ENCODE results near the gene MFSD2B. TPM values are rescaled to one million over a fixed set of nuclear protein-coding genes. Genes with fewer than 3 reads are reported as not detected.

MFSD2B gene
- total RNA-seq, 1 experiment from 2014 or later: 0.39 TPM

DNA sequence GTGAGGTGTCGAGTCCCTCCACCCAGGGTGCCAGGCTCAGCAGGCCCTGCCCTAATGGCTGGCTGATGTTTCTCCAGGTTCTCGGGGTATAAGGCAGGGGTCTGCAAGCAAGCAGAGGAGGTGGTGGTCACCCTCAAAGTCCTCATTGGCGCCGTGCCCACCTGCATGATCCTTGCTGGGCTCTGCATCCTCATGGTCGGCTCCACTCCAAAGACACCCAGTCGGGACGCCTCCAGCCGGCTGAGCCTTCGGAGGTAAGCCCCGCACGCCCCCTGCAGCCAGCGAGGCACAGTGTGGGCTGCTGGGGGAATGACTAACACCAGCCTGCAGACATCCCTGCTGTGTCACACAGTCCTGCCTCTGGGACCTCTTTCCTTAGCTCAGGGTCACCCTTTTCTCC is 14.1 kb downstream of the MFSD2B start:
- H2AFZ ChIP-seq (ENCODE audit: low read depth, low read length, poor library complexity, severe bottlenecking): no peak overlapping the region
- DNase-seq (ENCODE audit: low read depth, low spot score): no peak
- no peaks in the 10 kb centered on the region for H3K27me3 ChIP-seq (ENCODE audit: insufficient read depth, low read length)
- H3K4me3 ChIP-seq (replicated peaks in 1 of 2; ENCODE audit: low read depth in 1 of 2, low read length in 2 of 2): no peak overlapping the region
- intact Hi-C loops (cut with micrococcal nuclease): no loop called here
- H3K9ac ChIP-seq (ENCODE audit: low read length): no peak overlapping the region
- no peak overlapping the region for H3K27ac ChIP-seq (ENCODE audit: low read depth, low read length)
- BruUV-seq (replicated peaks): no TSS peak
- ChIA-PET CTCF (no interaction called here), RAD21 (ENCODE audit: low non-redundant PET in 1 of 2, low total read pairs in 2 of 2, uncharacterized antibody in 2 of 2, unreplicated experiment in 2 of 2) (no interaction called here), POLR2A (no interaction called here)
- no peak overlapping the region for H3K4me2 ChIP-seq (ENCODE audit: low read length)
- TF ChIP-seq RAD21 (IDR thresholded peaks at IDR 0.05; ENCODE audit: low read depth): 0 out of 2 replicates have a peak, but pooled peaks have one; percentile 15
- TF ChIP-seq, protein P1, sequence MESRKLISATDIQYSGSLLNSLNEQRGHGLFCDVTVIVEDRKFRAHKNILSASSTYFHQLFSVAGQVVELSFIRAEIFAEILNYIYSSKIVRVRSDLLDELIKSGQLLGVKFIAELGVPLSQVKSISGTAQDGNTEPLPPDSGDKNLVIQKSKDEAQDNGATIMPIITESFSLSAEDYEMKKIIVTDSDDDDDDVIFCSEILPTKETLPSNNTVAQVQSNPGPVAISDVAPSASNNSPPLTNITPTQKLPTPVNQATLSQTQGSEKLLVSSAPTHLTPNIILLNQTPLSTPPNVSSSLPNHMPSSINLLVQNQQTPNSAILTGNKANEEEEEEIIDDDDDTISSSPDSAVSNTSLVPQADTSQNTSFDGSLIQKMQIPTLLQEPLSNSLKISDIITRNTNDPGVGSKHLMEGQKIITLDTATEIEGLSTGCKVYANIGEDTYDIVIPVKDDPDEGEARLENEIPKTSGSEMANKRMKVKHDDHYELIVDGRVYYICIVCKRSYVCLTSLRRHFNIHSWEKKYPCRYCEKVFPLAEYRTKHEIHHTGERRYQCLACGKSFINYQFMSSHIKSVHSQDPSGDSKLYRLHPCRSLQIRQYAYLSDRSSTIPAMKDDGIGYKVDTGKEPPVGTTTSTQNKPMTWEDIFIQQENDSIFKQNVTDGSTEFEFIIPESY (IDR thresholded peaks at IDR 0.05; ENCODE audit: extremely low read depth, insufficient replicate concordance, low read length): no peak
- no peaks in the 10 kb centered on the region for H3K9me3 ChIP-seq (ENCODE audit: control insufficient read depth in 1 of 2, insufficient read depth in 1 of 2, low read depth in 1 of 2, low read length in 2 of 2)
- ATAC-seq: peak; percentile 64
- H3K9me2 ChIP-seq (ENCODE audit: insufficient read depth): no peaks in the 10 kb centered on the region
- peaks cover 4 to 5% of the 10 kb centered on the region in 2 experiments; a peak in 3 of 4 replicates for H3K36me3 ChIP-seq (ENCODE audit: control insufficient read depth in 1 of 2, insufficient read depth in 2 of 2, low read length in 2 of 2)
- no peaks in the 10 kb centered on the region for H4K20me1 ChIP-seq (ENCODE audit: insufficient read depth)
- no peaks in the 10 kb centered on the region for H3K79me2 ChIP-seq (ENCODE audit: insufficient read depth, low read length)
- H3K4me1 ChIP-seq (ENCODE audit: control insufficient read depth in 1 of 2, insufficient read depth in 2 of 2, low read length in 2 of 2): peaks cover 0 to 4% of the 10 kb centered on the region in 2 experiments; a peak in 1 of 4 replicates

DNA sequence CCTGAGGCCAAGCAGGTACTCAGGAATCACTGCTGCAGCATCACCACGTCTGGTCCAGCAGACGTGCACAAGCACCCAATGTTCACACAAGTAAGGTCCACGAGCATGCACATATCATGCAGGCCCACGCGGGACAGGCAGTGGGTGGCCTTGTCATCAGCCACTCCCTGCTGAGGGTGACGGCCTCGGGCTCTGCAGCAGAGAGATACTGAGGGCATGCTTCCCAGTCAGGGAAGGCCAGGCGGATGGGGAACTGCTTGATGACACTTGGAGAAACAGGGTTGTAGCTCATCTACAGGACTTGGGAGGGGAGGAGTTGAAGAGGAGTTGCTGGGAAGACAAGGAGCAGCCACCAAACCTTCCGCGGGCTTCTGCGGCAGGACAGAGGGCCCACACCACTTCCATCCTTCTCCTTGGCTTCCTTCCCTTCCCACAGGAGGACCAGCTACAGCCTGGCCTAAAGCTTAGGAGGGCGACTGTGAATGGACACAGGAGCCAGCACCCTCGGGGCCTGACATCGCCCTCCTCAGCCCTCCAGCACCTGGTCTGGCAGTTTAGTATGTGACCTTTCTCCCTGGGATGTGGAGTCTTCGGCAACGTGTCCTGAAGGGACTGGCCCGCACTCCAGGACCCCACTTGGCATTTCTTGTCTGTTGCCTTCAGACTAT is 15.2 kb downstream of the MFSD2B start:
- POLR2A ChIA-PET: interaction anchor here (1.2 kb wide), 1 partner anchor 22 kb away, joined by 3 read pairs; the partner anchor contains the start of gene WDCP
- no peak overlapping the region for H2AFZ ChIP-seq (ENCODE audit: low read depth, low read length, poor library complexity, severe bottlenecking)
- no TSS peak for BruUV-seq (replicated peaks)
- no peak overlapping the region for H3K4me3 ChIP-seq (replicated peaks in 1 of 2; ENCODE audit: low read depth in 1 of 2, low read length in 2 of 2)
- DNase-seq (ENCODE audit: low read depth, low spot score) (no peak), ATAC-seq (no peak)
- no peaks in the 10 kb centered on the region for H3K9me2 ChIP-seq (ENCODE audit: insufficient read depth)
- no peaks in the 10 kb centered on the region for H3K9me3 ChIP-seq (ENCODE audit: control insufficient read depth in 1 of 2, insufficient read depth in 1 of 2, low read depth in 1 of 2, low read length in 2 of 2)
- H3K4me1 ChIP-seq (ENCODE audit: control insufficient read depth in 1 of 2, insufficient read depth in 2 of 2, low read length in 2 of 2): peaks cover 0 to 4% of the 10 kb centered on the region in 2 experiments; a peak in 1 of 4 replicates
- no peaks in the 10 kb centered on the region for H3K27me3 ChIP-seq (ENCODE audit: insufficient read depth, low read length)
- CTCF ChIA-PET: no interaction called here
- H4K20me1 ChIP-seq (ENCODE audit: insufficient read depth): no peaks in the 10 kb centered on the region
- no peak overlapping the region for H3K9ac ChIP-seq (ENCODE audit: low read length)
- no peak overlapping the region for H3K27ac ChIP-seq (ENCODE audit: low read depth, low read length)
- H3K4me2 ChIP-seq (ENCODE audit: low read length): no peak overlapping the region
- H3K36me3 ChIP-seq (ENCODE audit: control insufficient read depth in 1 of 2, insufficient read depth in 2 of 2, low read length in 2 of 2): peaks cover 9 to 13% of the 10 kb centered on the region in 2 experiments
- intact Hi-C loops (cut with micrococcal nuclease): no loop called here
- RAD21 ChIA-PET (ENCODE audit: low non-redundant PET in 1 of 2, low total read pairs in 2 of 2, uncharacterized antibody in 2 of 2, unreplicated experiment in 2 of 2): no interaction called here
- H3K79me2 ChIP-seq (ENCODE audit: insufficient read depth, low read length): no peaks in the 10 kb centered on the region
- TF ChIP-seq, protein P2, sequence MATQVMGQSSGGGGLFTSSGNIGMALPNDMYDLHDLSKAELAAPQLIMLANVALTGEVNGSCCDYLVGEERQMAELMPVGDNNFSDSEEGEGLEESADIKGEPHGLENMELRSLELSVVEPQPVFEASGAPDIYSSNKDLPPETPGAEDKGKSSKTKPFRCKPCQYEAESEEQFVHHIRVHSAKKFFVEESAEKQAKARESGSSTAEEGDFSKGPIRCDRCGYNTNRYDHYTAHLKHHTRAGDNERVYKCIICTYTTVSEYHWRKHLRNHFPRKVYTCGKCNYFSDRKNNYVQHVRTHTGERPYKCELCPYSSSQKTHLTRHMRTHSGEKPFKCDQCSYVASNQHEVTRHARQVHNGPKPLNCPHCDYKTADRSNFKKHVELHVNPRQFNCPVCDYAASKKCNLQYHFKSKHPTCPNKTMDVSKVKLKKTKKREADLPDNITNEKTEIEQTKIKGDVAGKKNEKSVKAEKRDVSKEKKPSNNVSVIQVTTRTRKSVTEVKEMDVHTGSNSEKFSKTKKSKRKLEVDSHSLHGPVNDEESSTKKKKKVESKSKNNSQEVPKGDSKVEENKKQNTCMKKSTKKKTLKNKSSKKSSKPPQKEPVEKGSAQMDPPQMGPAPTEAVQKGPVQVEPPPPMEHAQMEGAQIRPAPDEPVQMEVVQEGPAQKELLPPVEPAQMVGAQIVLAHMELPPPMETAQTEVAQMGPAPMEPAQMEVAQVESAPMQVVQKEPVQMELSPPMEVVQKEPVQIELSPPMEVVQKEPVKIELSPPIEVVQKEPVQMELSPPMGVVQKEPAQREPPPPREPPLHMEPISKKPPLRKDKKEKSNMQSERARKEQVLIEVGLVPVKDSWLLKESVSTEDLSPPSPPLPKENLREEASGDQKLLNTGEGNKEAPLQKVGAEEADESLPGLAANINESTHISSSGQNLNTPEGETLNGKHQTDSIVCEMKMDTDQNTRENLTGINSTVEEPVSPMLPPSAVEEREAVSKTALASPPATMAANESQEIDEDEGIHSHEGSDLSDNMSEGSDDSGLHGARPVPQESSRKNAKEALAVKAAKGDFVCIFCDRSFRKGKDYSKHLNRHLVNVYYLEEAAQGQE (IDR thresholded peaks at IDR 0.05; ENCODE audit: low read depth): no peak
- no peak for TF ChIP-seq EZH2 (IDR thresholded peaks at IDR 0.05)
- TF ChIP-seq ELF1 (IDR thresholded peaks at IDR 0.05; ENCODE audit: borderline replicate concordance, low read depth): no peak
- TF ChIP-seq FOSL1 (IDR thresholded peaks at IDR 0.05; ENCODE audit: low read depth): no peak
- no peak for TF ChIP-seq SRF (IDR thresholded peaks at IDR 0.05; ENCODE audit: low read depth)
- TF ChIP-seq POLR2AphosphoS5 (IDR thresholded peaks at IDR 0.05; ENCODE audit: low read depth, low read length): no peak
- TF ChIP-seq CBX3 (IDR thresholded peaks at IDR 0.05; ENCODE audit: low read depth): no peak
- no peak for TF ChIP-seq EZH2phosphoT487 (IDR thresholded peaks at IDR 0.05; ENCODE audit: borderline replicate concordance)
- TF ChIP-seq, protein P3, sequence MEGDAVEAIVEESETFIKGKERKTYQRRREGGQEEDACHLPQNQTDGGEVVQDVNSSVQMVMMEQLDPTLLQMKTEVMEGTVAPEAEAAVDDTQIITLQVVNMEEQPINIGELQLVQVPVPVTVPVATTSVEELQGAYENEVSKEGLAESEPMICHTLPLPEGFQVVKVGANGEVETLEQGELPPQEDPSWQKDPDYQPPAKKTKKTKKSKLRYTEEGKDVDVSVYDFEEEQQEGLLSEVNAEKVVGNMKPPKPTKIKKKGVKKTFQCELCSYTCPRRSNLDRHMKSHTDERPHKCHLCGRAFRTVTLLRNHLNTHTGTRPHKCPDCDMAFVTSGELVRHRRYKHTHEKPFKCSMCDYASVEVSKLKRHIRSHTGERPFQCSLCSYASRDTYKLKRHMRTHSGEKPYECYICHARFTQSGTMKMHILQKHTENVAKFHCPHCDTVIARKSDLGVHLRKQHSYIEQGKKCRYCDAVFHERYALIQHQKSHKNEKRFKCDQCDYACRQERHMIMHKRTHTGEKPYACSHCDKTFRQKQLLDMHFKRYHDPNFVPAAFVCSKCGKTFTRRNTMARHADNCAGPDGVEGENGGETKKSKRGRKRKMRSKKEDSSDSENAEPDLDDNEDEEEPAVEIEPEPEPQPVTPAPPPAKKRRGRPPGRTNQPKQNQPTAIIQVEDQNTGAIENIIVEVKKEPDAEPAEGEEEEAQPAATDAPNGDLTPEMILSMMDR (IDR thresholded peaks at IDR 0.05 in 2 of 3, conservative IDR thresholded peaks at IDR 0.05 in 1 of 3; ENCODE audit: borderline replicate concordance in 1 of 3, insufficient read depth in 1 of 3, low read depth in 2 of 3, low read length in 2 of 3): no peak

Measured in HCT116 (cell line).